Neuronal stem cell (in vitro differentiated cells): Measurements from ENCODE around the gene NPHS1.
"Not testable (repeated sequence)": the region's sequence is repeated elsewhere in the genome, so short reads cannot be mapped to it uniquely, and the experiment has no call there.

ENCODE experiments used
- DNase-seq: peaks from one replicate; pipeline ENCODE4 v3.0.0-alpha.2; 2013; ENCODE audit warnings: low spot score
- H2AFZ ChIP-seq: one replicate; pipeline ENCODE4 v1.6.1; 2013; ENCODE audit warnings: mild to moderate bottlenecking, low read length, inconsistent platforms
- H2AK5ac ChIP-seq: 2 replicates; pipeline ENCODE4 v1.6.1; 2013; ENCODE audit warnings: low read depth, mild to moderate bottlenecking, inconsistent platforms, low read length, moderate library complexity, mixed read lengths
- H2BK120ac ChIP-seq: 2 replicates; pipeline ENCODE4 v1.6.1; 2013; ENCODE audit warnings: low read depth, mild to moderate bottlenecking, inconsistent platforms, low read length, moderate library complexity, mixed read lengths
- H2BK12ac ChIP-seq: one replicate; pipeline ENCODE4 v1.6.1; 2013; ENCODE audit warnings: low read length, inconsistent platforms
- H2BK15ac ChIP-seq: 2 replicates; pipeline ENCODE4 v1.6.1; 2013; ENCODE audit warnings: mild to moderate bottlenecking, low read length, inconsistent platforms, mixed read lengths
- H2BK5ac ChIP-seq: one replicate; pipeline ENCODE4 v1.6.1; 2013; ENCODE audit warnings: inconsistent platforms, mild to moderate bottlenecking, low read length, moderate library complexity
- H3K14ac ChIP-seq: one replicate; pipeline ENCODE4 v1.6.1; 2013; ENCODE audit warnings: low read length, inconsistent platforms
- H3K18ac ChIP-seq: 2 replicates; pipeline ENCODE4 v1.6.1; 2013; ENCODE audit warnings: low read length, inconsistent platforms
- H3K23ac ChIP-seq: 2 replicates; pipeline ENCODE4 v1.6.1; 2013; ENCODE audit warnings: low read depth, mild to moderate bottlenecking, mixed read lengths, low read length, inconsistent platforms; ENCODE audit not compliant: poor library complexity
- H3K27ac ChIP-seq: replicated peaks from 3 replicates; pipeline ENCODE4 v1.5.1; 2013; ENCODE audit warnings: low read length, inconsistent platforms
- H3K27me3 ChIP-seq, 3 experiments: 2 replicates each; pipeline ENCODE4 v1.6.1; 2013; ENCODE audit warnings: low read length in 3 of 3, mild to moderate bottlenecking in 2 of 3, inconsistent platforms in 1 of 3, low read depth in 1 of 3, mixed read lengths in 1 of 3, moderate library complexity in 1 of 3; ENCODE audit not compliant: control insufficient read depth in 3 of 3, insufficient read depth in 3 of 3
- H3K36me3 ChIP-seq, 2 donors: replicated peaks in 1 of 2; 2 replicates each; pipeline ENCODE4 v1.6.1; 2013; ENCODE audit warnings: low read length in 2 of 2; ENCODE audit not compliant: control insufficient read depth in 2 of 2, insufficient read depth in 2 of 2
- H3K4ac ChIP-seq: 2 replicates; pipeline ENCODE4 v1.6.1; 2013; ENCODE audit warnings: inconsistent platforms, mild to moderate bottlenecking, low read length, moderate library complexity
- H3K4me1 ChIP-seq, 2 donors: 1 replicate in 1 of 2; 2 replicates in 1 of 2; pipeline ENCODE4 v1.6.1; 2013; ENCODE audit warnings: low read length in 2 of 2, low read depth in 1 of 2; ENCODE audit not compliant: control insufficient read depth in 2 of 2, insufficient read depth in 1 of 2
- H3K4me2 ChIP-seq: one replicate; pipeline ENCODE4 v1.6.1; 2013; ENCODE audit warnings: mild to moderate bottlenecking, low read length, inconsistent platforms; ENCODE audit not compliant: insufficient read depth, poor library complexity, severe bottlenecking
- H3K4me3 ChIP-seq, 2 donors: 2 replicates each; pipeline ENCODE4 v1.5.1; 2013; ENCODE audit warnings: low read length in 2 of 2, mild to moderate bottlenecking in 2 of 2, inconsistent platforms in 1 of 2, moderate library complexity in 1 of 2
- H3K79me1 ChIP-seq: one replicate; pipeline ENCODE4 v1.6.1; 2013; ENCODE audit warnings: low read depth, mild to moderate bottlenecking, inconsistent platforms, low read length, moderate library complexity
- H3K9ac ChIP-seq: one replicate; pipeline ENCODE4 v1.6.1; 2013; ENCODE audit warnings: mild to moderate bottlenecking, low read depth, low read length, inconsistent platforms; ENCODE audit not compliant: poor library complexity
- H3K9me3 ChIP-seq, 2 donors: replicated peaks in 1 of 2; 2 replicates each; pipeline versions ENCODE3 to v1.6.1; 2013; ENCODE audit warnings: low read length in 2 of 2, mild to moderate bottlenecking in 2 of 2, inconsistent platforms in 1 of 2, low read depth in 1 of 2, mixed read lengths in 1 of 2, moderate library complexity in 1 of 2; ENCODE audit not compliant: control insufficient read depth in 2 of 2, insufficient read depth in 1 of 2
- H4K8ac ChIP-seq: one replicate; pipeline ENCODE4 v1.6.1; 2013; ENCODE audit warnings: low read depth, mild to moderate bottlenecking, inconsistent platforms, low read length, moderate library complexity
- H4K91ac ChIP-seq: one replicate; pipeline ENCODE4 v1.6.1; 2013; ENCODE audit warnings: low read length, low read depth, mild to moderate bottlenecking, inconsistent platforms; ENCODE audit not compliant: poor library complexity
- WGBS, 2 donors: extraction: QIAGEN DNeasy Blood & Tissue Kit; methylation state at CpG; one replicate each; pipeline ENCODE4 v1.1.7; 2013; ENCODE audit warnings: missing lambda C conversion rate in 2 of 2, mixed read lengths in 1 of 2; ENCODE audit not compliant: insufficient read length in 2 of 2, insufficient replicate concordance in 1 of 2; ENCODE audit errors: extremely low coverage in 2 of 2; 5-methylcytosine and 5-hydroxymethylcytosine counted together

NPHS1 gene

DNA sequence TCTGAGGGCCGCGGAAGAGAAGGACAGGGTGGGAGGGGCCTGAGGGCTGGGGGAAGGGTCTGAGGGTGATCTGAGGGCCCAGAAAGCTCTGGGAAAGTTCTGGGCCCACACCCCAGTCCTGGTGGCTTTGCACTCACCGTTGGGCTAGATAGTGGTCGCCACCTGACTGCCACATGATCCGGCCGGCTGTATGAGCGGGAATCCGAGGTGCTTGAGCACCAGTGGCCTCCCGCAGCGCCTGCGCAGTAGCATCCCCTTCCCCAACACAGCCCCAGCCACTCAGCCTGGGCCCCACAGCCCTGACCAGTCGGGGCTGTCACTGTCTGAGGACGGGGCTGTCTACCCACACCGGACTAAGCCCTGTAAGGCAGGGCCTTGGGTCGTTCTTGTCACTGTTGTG is 54.6 kb downstream of the NPHS1 start:
- no peak overlapping the region for H3K23ac ChIP-seq
- peak overlapping the region; percentile 44 for H2BK120ac ChIP-seq
- H3K27me3 ChIP-seq = peaks cover 9 to 47% (median 22%) of the 10 kb centered on the region in 3 experiments
- no peak overlapping the region for H4K91ac ChIP-seq
- H3K4me2 ChIP-seq = peak overlapping the region; percentile 33
- peak overlapping the region; percentile 82 for H2AFZ ChIP-seq
- no peak overlapping the region for H2AK5ac ChIP-seq
- peaks cover 4% of the 10 kb centered on the region for H3K79me1 ChIP-seq
- peak overlapping the region; percentile 66 for H3K18ac ChIP-seq
- H3K9ac ChIP-seq = peak overlapping the region; percentile 24
- peak overlapping the region in 1 of 2 donors; percentile 22 for H3K4me3 ChIP-seq
- no peak overlapping the region for H3K27ac ChIP-seq
- no CpG with 5 or more reads among the region's 15 CpGs for WGBS, 2 donors
- H3K36me3 ChIP-seq = no peaks in the 10 kb centered on the region
- H2BK12ac ChIP-seq = no peak overlapping the region
- no peak overlapping the region for H4K8ac ChIP-seq
- H3K14ac ChIP-seq = no peak overlapping the region
- no peak for DNase-seq
- H3K4ac ChIP-seq = no peak overlapping the region
- H2BK15ac ChIP-seq = peak overlapping the region; percentile 89
- H3K9me3 ChIP-seq = no peaks in the 10 kb centered on the region
- peaks cover 3 to 9% of the 10 kb centered on the region in 2 donors for H3K4me1 ChIP-seq
- peak overlapping the region; percentile 53 for H2BK5ac ChIP-seq

DNA sequence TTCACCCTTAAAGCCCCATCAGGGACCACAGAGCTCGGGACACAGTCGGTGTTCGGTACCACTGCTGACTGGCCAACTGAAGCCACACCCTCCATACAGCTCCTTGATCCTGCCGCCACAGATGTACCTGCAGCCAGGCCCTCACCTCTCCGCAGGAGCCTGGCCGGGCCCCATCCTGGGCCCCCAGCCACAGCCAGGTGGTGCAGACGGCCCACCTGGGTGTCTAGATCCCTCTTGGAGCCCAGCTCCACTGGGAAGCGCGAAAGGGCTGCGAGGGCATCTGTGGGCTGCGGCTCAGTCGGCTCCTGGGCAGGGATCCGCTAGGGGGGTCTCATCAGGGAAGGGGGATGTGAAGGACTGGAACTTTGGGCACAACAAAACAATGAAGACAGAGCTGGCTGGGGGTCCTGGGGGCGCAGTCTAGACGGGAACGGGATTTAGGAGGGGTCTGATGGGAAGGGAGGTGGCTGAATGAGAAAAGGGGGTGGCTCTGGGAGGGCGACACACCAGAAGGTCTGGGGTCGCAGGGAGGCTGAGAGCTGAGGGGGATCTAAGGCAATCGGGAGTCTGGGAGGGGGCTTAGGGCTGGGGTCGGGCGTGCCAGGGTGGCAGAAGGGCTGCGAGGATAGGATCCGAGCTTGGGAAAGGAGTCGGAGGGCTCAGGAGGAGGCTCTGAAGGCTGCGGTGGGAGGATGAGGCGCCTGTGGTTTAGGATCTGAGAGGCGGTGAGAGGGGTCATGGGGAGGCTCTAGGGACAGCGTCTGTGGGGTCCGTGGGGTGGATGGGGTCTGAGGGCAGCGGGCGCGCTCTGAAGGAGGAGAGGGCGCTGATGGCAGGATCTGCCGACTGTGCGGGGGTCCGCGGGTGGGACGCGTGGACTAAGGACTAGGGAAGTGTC is 55.4 kb downstream of the NPHS1 start:
- H3K4me1 ChIP-seq = peaks cover 3 to 9% of the 10 kb centered on the region in 2 donors
- peak overlapping the region; percentile 25 for H3K4me2 ChIP-seq
- no peak overlapping the region for H2BK120ac ChIP-seq
- peak overlapping the region; percentile 96 for H2AK5ac ChIP-seq
- H3K79me1 ChIP-seq = peaks cover 4% of the 10 kb centered on the region
- no peak overlapping the region for H3K27ac ChIP-seq
- no peak overlapping the region for H3K4ac ChIP-seq
- no CpG with 5 or more reads among the region's 39 CpGs for WGBS, 2 donors
- H4K8ac ChIP-seq = no peak overlapping the region
- DNase-seq = no peak
- no peak overlapping the region for H4K91ac ChIP-seq
- no peak overlapping the region for H3K4me3 ChIP-seq
- peak overlapping the region; percentile 66 for H3K18ac ChIP-seq
- peak overlapping the region; percentile 58 for H2BK12ac ChIP-seq
- peak overlapping the region; percentile 8 for H3K14ac ChIP-seq
- no peaks in the 10 kb centered on the region for H3K36me3 ChIP-seq
- H3K9ac ChIP-seq = peak overlapping the region; percentile 84
- peaks cover 9 to 48% (median 22%) of the 10 kb centered on the region in 3 experiments for H3K27me3 ChIP-seq
- H3K9me3 ChIP-seq = no peaks in the 10 kb centered on the region
- peak overlapping the region; percentile 89 for H2BK15ac ChIP-seq
- no peak overlapping the region for H3K23ac ChIP-seq
- H2AFZ ChIP-seq = peak overlapping the region; percentile 82
- H2BK5ac ChIP-seq = peak overlapping the region; percentile 53

DNA sequence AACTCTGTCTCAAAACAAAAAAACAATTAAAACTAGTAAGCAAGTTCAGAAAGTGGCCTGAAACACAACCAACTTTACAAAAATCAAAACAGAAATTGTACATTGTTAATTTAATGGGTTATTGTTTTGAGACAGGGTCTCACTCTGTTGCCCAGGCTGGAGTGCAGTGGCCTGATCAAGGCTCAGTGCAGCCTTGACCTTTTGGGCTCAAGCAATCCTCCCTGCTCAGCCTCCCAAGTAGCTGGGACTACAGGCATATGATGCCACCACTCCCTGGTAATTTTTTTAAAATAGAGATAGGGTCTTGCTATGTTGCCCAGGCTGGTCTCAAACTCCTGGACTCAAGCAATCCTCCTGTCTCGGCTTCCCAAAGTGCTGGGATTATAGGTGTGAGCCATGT is 56.7 kb downstream of the NPHS1 start:
- H3K4me2 ChIP-seq, H2AFZ ChIP-seq, H3K9ac ChIP-seq, H4K8ac ChIP-seq, H3K18ac ChIP-seq, H3K4me3 ChIP-seq, H2BK5ac ChIP-seq, H3K79me1 ChIP-seq, H2AK5ac ChIP-seq, DNase-seq, H3K27ac ChIP-seq, H3K4me1 ChIP-seq, H2BK12ac ChIP-seq, H3K9me3 ChIP-seq, H3K4ac ChIP-seq, H4K91ac ChIP-seq, H3K14ac ChIP-seq, H2BK15ac ChIP-seq, H3K36me3 ChIP-seq, H2BK120ac ChIP-seq, H3K23ac ChIP-seq: not testable (repeated sequence)
- peaks cover 9 to 45% (median 22%) of the 10 kb centered on the region in 3 experiments for H3K27me3 ChIP-seq
- WGBS, 2 donors = no CpG with 5 or more reads among the region's 1 CpG

DNA sequence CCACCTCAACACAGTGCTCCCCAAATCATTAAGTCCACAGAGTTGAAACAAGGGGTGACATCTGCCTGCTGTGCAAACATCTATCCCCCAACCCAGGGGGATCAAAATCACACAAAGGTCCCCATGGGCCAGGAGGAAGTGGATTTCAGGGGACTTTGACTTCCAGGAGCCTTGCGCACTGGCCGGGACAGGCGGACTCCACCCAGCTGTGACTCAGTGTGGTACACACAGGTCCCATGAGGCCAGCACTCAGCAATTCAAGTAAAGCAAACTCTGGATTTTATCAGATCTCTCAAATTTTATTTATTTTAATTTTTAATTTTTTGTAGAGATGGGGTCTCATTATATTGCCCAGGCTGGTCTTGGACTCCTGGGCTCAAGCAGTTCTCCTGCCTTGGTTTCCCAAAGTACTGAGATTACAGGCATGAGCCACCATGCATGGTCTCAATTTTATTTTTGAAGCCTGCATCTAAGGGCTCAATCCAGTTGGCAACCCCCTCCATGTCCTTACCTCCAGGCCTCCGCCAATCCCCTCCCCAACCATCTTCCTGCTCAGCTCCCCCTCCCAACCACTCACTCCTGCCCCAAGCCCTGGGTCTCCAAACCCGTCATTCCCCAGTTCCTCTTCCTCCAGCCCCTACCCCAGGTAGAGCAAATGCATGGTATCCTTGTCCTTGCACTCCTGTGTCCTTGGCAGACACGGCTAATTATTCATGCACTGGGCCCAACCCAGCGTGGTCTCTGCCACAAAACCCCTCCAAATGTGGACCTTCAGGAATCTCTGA is 58.7 kb downstream of the NPHS1 start:
- Histone ChIP-seq H3K4me3 (no peak overlapping the region), H2AFZ (no peak overlapping the region), H3K23ac (no peak overlapping the region), H4K91ac (no peak overlapping the region), H4K8ac (no peak overlapping the region), H3K36me3 (no peaks in the 10 kb centered on the region), H3K4ac (no peak overlapping the region), H2BK12ac (no peak overlapping the region), H3K9me3 (no peaks in the 10 kb centered on the region), H3K79me1 (peaks cover 5% of the 10 kb centered on the region), H2BK15ac (no peak overlapping the region), H3K27ac (no peak overlapping the region), H2BK120ac (no peak overlapping the region), H2BK5ac (no peak overlapping the region), H3K27me3 (peaks cover 9 to 37% (median 22%) of the 10 kb centered on the region in 3 experiments), H3K4me2 (no peak overlapping the region), H3K9ac (no peak overlapping the region), H3K4me1 (peaks cover 3 to 9% of the 10 kb centered on the region in 2 donors), H3K14ac (no peak overlapping the region), H2AK5ac (no peak overlapping the region), H3K18ac (no peak overlapping the region)
- DNase-seq = no peak
- no CpG with 5 or more reads among the region's 7 CpGs for WGBS, 2 donors
